Suprapubic skin (tissue), 4 donors: Measurements from ENCODE around the gene ARL6IP6. TPM values are rescaled to one million over a fixed set of nuclear protein-coding genes. Genes with fewer than 3 reads are reported as not detected.

Source experiments
- DNase-seq, 2 donors: peaks; one replicate each; pipeline ENCODE4 v3.0.0-alpha.2; 2019; ENCODE audit warnings: low spot score in 2 of 2
- H3K27ac ChIP-seq: fragments of 200-600 bp; sonication (generic); one replicate; pipeline ENCODE4 v1.5.1; 2019
- H3K27me3 ChIP-seq: fragments of 200-600 bp; sonication (generic); one replicate; pipeline ENCODE4 v1.5.1; 2019
- H3K36me3 ChIP-seq: fragments of 200-600 bp; sonication (generic); one replicate; pipeline ENCODE4 v1.5.1; 2019
- H3K4me1 ChIP-seq: fragments of 200-600 bp; sonication (generic); one replicate; pipeline ENCODE4 v1.5.1; 2019
- H3K4me3 ChIP-seq: fragments of 200-600 bp; sonication (generic); one replicate; pipeline ENCODE4 v1.5.1; 2019; ENCODE audit warnings: mild to moderate bottlenecking
- H3K9me3 ChIP-seq: fragments of 200-600 bp; sonication (generic); one replicate; pipeline ENCODE4 v1.5.1; 2019
- CTCF ChIP-seq, 2 donors: fragments of 200-600 bp in 1 of 2; fragments of 450-650 bp in 1 of 2; sonication (generic) in 1 of 2; IDR thresholded peaks; one replicate each; pipeline ENCODE4 v1.5.1; 2016 to 2019; ENCODE audit warnings: antibody characterized with exemption in 2 of 2, mild to moderate bottlenecking in 1 of 2, moderate library complexity in 1 of 2
- EP300 ChIP-seq: sonication (generic); formaldehyde crosslinking; IDR thresholded peaks from one replicate; pipeline ENCODE4 v1.6.1; 2017; ENCODE audit warnings: antibody characterized with exemption
- POLR2A ChIP-seq, 2 donors: fragments of 450-650 bp; IDR thresholded peaks; one replicate each; pipeline ENCODE4 v1.6.1; 2017; ENCODE audit warnings: antibody characterized with exemption in 2 of 2, mild to moderate bottlenecking in 2 of 2, moderate library complexity in 2 of 2
- POLR2AphosphoS5 ChIP-seq, 3 donors: sonication (generic); formaldehyde crosslinking; IDR thresholded peaks; one replicate each; pipeline ENCODE4 v1.6.1; 2017; ENCODE audit warnings: antibody characterized with exemption in 3 of 3
- WGBS: methylation state at CpG from one replicate; pipeline ENCODE4 v1.1.5; 2018; 5-methylcytosine and 5-hydroxymethylcytosine counted together
- total RNA-seq, 4 donors: library from RNA; depleted of rRNA; stranded (reverse); fragments of >200 nt; gene quantifications; one replicate each; pipeline ENCODE4 v1.1.0, GENCODE V29; 2016

The ARL6IP6 gene
- total RNA-seq, 4 donors from 2014 or later: 18.6 to 43.9 (median 31.3) TPM

- WGBS: 25% methylated on average over 8 of the region's 8 CpGs
Measured at GRCh38 chr2:152715854-152716428, 2.5 kb upstream of the ARL6IP6 start.

DNA sequence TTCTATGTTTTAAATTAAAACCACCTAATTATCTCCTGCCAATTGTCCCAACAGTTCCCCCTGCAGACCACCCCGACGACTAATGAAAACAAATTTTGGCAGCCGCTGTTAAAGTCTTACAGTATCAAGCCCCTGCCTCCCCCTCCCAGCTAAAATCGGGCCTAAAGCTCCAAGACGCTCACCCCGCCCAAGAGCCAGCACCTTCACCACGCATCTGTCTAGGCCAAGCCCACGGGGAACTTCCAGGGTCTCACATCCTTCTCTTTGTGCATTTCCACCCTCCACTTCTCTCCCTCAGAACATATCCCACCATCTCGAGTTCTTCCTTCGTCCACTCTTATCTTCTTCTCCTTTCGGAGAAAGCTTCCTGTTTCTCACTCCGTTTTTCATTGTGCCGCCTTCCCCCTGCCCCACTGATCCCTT is 1.6 kb upstream of the ARL6IP6 start:
- Histone ChIP-seq H3K36me3 (peaks cover 6% of the 10 kb centered on the region), H3K9me3 (no peaks in the 10 kb centered on the region), H3K27ac (peak overlapping the region; percentile 98), H3K27me3 (no peaks in the 10 kb centered on the region), H3K4me3 (peak overlapping the region; percentile 72), H3K4me1 (peaks cover 54% of the 10 kb centered on the region)
- TF ChIP-seq POLR2A (IDR thresholded peaks at IDR 0.05): no peak
- no peak for TF ChIP-seq POLR2AphosphoS5 (IDR thresholded peaks at IDR 0.05)
- TF ChIP-seq CTCF (IDR thresholded peaks at IDR 0.05): no peak
- no peak for TF ChIP-seq EP300
- peak in 1 of 2 donors; percentile 64 for DNase-seq
- under 1% methylated on average over 13 of the region's 13 CpGs for WGBS

More at GRCh38 chr2:152715854-152716428, 2.5 kb upstream of the ARL6IP6 start:
- DNase-seq: no peak
- peaks cover 47% of the 10 kb centered on the region for H3K4me1 ChIP-seq
- TF ChIP-seq CTCF (IDR thresholded peaks at IDR 0.05) (peak; percentile 8 to 25), POLR2A (IDR thresholded peaks at IDR 0.05) (no peak)
- peak overlapping the region; percentile 72 for H3K4me3 ChIP-seq
- no peaks in the 10 kb centered on the region for H3K27me3 ChIP-seq
- H3K36me3 ChIP-seq: peaks cover 6% of the 10 kb centered on the region
- no peaks in the 10 kb centered on the region for H3K9me3 ChIP-seq
- no peak overlapping the region for H3K27ac ChIP-seq

- Histone ChIP-seq H3K4me1 (peaks cover 54% of the 10 kb centered on the region), H3K27me3 (no peaks in the 10 kb centered on the region), H3K9me3 (no peaks in the 10 kb centered on the region), H3K4me3 (peak within 1 kb of the TSS; percentile 72), H3K36me3 (peaks cover under 1% of the 10 kb centered on the region), H3K27ac (peak within 1 kb of the TSS; percentile 98)
- WGBS: under 1% methylated on average over 39 of the region's 71 CpGs
- peak; percentile 74 to 91 (median 86) for TF ChIP-seq POLR2AphosphoS5 (IDR thresholded peaks at IDR 0.05)
- TF ChIP-seq CTCF (IDR thresholded peaks at IDR 0.05): no peak
- TF ChIP-seq EP300: no peak
- TF ChIP-seq POLR2A (IDR thresholded peaks at IDR 0.05): peak; percentile 39 to 69
- DNase-seq: peak; percentile 99
Measured at GRCh38 chr2:152717228-152718075, 968 bp upstream of the ARL6IP6 start, which contains the start of gene PRPF40A. Gene PRPF40A, minus strand, starts transcription at chr2:152717461. Its CDS starts 22 bp downstream, at chr2:152717439.

- 3% methylated on average over 20 of the region's 23 CpGs for WGBS
Measured at GRCh38 chr2:152718909-152719645, 657 bp downstream of the ARL6IP6 start.

More at GRCh38 chr2:152718909-152719645, 657 bp downstream of the ARL6IP6 start:
- DNase-seq: no peak
- no peaks in the 10 kb centered on the region for H3K27me3 ChIP-seq
- no peaks in the 10 kb centered on the region for H3K36me3 ChIP-seq
- H3K9me3 ChIP-seq: no peaks in the 10 kb centered on the region
- H3K27ac ChIP-seq: peak overlapping the region; percentile 98
- TF ChIP-seq POLR2A (IDR thresholded peaks at IDR 0.05) (no peak), POLR2AphosphoS5 (IDR thresholded peaks at IDR 0.05) (peak in 1 of 3 donors; percentile 3), CTCF (IDR thresholded peaks at IDR 0.05) (no peak), EP300 (no peak)
- peak overlapping the region; percentile 72 for H3K4me3 ChIP-seq
- peaks cover 58% of the 10 kb centered on the region for H3K4me1 ChIP-seq
